Activated naive CD8-positive, alpha-beta T cell treated with anti-CD3 and anti-CD28 coated beads for 36 hours (primary cell): ENCODE results near the gene TPM1. TPM values are rescaled to one million over a fixed set of nuclear protein-coding genes. Genes with fewer than 3 reads are reported as not detected.

Source experiments
- DNase-seq: peaks from one replicate; pipeline ENCODE4 v3.0.0; 2021
- H3K27ac Mint-ChIP-seq: one replicate; pipeline ENCODE4 v1.8.0; 2022; ENCODE audit warnings: mild to moderate bottlenecking, moderate library complexity, mixed read lengths
- H3K27me3 Mint-ChIP-seq: one replicate; pipeline ENCODE4 v1.8.0; 2022; ENCODE audit warnings: mild to moderate bottlenecking, mixed read lengths
- H3K36me3 Mint-ChIP-seq: one replicate; pipeline ENCODE4 v1.8.0; 2021; ENCODE audit warnings: mild to moderate bottlenecking, mixed read lengths
- H3K4me1 Mint-ChIP-seq: one replicate; pipeline ENCODE4 v1.8.0; 2021; ENCODE audit warnings: mixed read lengths
- H3K4me3 Mint-ChIP-seq: one replicate; pipeline ENCODE4 v1.8.0; 2022; ENCODE audit warnings: mild to moderate bottlenecking, moderate library complexity, mixed read lengths
- H3K9me3 Mint-ChIP-seq: one replicate; pipeline ENCODE4 v1.8.0; 2022; ENCODE audit warnings: mixed read lengths
- total RNA-seq, 2 experiments: library from RNA; stranded (reverse); gene quantifications; one replicate each; pipeline ENCODE4 v1.2.3, GENCODE V29; 2021

Gene TPM1
- total RNA-seq, 2 experiments from 2014 or later: 5.1 to 5.4 TPM

DNA sequence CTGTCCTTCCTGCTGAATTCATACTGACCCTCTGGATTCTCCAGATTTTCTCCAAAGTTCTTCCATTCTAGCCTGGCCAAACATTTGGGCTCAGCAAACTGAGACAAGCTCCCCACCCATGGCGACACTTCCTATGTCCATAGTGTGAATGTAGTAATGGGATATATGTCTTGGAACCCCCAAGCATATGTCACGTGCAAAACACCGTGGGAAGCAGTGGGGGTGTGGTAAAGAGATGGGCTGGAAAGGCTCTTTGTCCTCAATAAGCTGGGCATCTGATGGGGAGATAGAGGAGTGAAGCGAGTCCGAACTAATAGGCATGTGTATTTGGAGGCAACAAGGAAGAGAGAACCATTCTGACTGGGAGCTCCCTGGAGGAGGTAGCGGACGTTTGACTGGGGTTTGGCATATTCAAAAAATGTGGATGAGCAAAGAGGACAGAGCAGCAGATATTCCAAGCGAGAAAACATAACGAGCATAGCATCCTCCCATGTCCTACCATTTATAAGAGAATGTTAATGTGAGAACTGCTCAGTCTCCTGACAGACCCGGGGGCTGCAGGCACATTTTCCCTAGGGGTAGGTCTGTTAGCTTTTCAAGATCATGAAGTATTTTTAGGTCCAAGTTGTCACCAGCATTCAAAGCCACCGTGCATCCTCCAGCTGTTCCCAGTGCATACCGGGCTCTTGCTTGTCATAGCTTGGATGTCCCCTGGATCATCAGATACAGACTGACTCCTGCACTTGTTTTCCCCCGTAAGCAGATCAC lies 25.6 kb downstream of the TPM1 start:
- Mint-ChIP-seq H3K27me3 (no peaks in the 10 kb centered on the region), H3K4me3 (no peak overlapping the region), H3K36me3 (no peaks in the 10 kb centered on the region)

DNA sequence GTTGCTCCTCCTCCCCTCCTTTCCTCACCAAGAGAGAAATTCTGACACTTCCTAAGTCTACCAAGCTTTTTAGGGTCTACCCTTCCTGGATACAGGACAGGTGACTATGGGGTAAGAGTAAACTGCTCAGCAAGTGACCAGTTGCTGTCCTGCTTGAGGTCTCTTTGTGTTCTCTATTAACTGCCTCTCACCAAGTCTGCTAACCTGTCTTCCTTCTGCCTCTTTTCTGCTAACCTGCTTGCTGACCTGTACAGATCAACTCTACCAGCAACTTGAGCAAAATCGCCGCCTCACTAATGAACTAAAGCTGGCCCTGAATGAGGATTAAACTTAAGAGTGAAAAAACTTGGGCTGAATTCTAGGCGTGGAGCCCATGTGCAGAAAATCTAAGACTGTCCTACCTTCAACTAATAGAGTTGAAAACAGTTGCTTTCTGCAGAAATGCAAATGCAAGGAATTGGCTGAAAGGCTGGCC lies 27.1 kb downstream of the TPM1 start:
- H3K9me3 Mint-ChIP-seq: no peaks in the 10 kb centered on the region
- no peaks in the 10 kb centered on the region for H3K27me3 Mint-ChIP-seq
- H3K4me3 Mint-ChIP-seq: no peak overlapping the region
- H3K27ac Mint-ChIP-seq: no peak overlapping the region
- DNase-seq: no peak
- no peaks in the 10 kb centered on the region for H3K36me3 Mint-ChIP-seq
- no peaks in the 10 kb centered on the region for H3K4me1 Mint-ChIP-seq

More for the DNA sequence above, 25.6 kb downstream of the TPM1 start:
- no peaks in the 10 kb centered on the region for H3K9me3 Mint-ChIP-seq
- H3K4me1 Mint-ChIP-seq: no peaks in the 10 kb centered on the region
- no peak overlapping the region for H3K27ac Mint-ChIP-seq
- no peak for DNase-seq

DNA sequence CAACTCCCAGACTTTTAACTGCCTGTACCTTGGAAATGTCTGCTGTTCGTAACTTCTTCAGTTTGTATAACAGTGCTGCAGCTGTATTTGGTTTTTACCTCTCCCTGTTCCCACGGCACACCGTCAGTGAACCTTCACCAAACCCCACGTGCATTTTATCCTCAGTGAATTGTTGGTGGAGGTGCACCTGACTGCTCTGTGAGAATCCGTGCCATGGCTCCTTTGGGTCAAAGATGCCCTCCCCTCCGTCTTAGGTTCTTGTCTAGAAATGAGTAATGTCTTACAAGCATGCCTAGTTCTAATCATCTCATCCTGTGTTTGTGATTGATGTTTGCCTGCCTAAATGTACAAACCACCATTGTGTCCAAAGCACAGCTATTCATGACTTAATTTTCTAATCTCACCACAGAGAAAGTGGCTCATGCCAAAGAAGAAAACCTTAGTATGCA lies 28.2 kb downstream of the TPM1 start:
- no peaks in the 10 kb centered on the region for H3K9me3 Mint-ChIP-seq
- no peaks in the 10 kb centered on the region for H3K36me3 Mint-ChIP-seq
- H3K4me3 Mint-ChIP-seq: no peak overlapping the region
- H3K4me1 Mint-ChIP-seq: peaks cover 6% of the 10 kb centered on the region
- H3K27ac Mint-ChIP-seq: no peak overlapping the region
- no peak for DNase-seq
- no peaks in the 10 kb centered on the region for H3K27me3 Mint-ChIP-seq

DNA sequence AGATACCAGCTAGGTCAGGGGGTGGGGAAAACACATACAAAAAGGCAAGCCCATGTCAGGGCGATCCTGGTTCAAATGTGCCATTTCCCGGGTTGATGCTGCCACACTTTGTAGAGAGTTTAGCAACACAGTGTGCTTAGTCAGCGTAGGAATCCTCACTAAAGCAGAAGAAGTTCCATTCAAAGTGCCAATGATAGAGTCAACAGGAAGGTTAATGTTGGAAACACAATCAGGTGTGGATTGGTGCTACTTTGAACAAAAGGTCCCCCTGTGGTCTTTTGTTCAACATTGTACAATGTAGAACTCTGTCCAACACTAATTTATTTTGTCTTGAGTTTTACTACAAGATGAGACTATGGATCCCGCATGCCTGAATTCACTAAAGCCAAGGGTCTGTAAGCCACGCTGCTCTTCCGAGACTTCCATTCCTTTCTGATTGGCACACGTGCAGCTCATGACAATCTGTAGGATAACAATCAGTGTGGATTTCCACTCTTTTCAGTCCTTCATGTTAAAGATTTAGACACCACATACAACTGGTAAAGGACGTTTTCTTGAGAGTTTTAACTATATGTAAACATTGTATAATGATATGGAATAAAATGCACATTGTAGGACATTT lies 28.9 kb downstream of the TPM1 start:
- Mint-ChIP-seq H3K27ac (no peak overlapping the region), H3K9me3 (no peaks in the 10 kb centered on the region)
- no peak for DNase-seq

DNA sequence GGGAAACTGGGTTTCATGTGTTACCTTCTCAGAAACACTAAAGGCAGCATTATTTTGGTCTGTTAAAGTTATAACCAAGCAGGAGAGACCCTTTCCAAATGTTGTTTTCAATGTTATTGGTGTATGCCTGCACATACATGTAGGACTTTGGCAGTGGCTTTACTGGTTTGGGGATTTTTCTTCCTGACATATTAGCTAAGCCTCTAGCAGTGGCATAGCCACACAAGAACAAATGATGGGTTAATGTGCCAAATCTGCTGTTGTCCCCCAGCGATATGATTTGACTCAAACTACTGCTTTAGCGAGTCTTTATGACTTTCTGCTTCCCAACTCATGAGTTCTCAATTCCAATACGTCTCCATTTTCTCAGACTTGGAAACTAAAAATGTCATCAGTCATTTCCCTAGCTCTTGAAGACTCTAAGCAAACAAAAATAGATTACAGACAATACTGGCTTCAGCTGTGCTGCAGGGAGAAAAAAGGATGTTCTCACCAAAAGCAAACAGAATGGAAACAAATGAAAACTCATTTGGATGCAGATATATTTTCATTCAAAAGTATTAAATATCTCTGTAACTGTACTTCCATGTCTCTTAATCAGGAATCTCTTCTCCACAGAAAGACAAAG lies 29.6 kb downstream of the TPM1 start:
- Mint-ChIP-seq H3K9me3 (no peaks in the 10 kb centered on the region), H3K4me1 (peaks cover 6% of the 10 kb centered on the region), H3K36me3 (no peaks in the 10 kb centered on the region), H3K4me3 (no peak overlapping the region), H3K27ac (no peak overlapping the region), H3K27me3 (no peaks in the 10 kb centered on the region)
- DNase-seq: no peak

More for the DNA sequence above, 28.9 kb downstream of the TPM1 start:
- H3K27me3 Mint-ChIP-seq: no peaks in the 10 kb centered on the region
- peaks cover 6% of the 10 kb centered on the region for H3K4me1 Mint-ChIP-seq
- H3K4me3 Mint-ChIP-seq: no peak overlapping the region
- H3K36me3 Mint-ChIP-seq: no peaks in the 10 kb centered on the region

DNA sequence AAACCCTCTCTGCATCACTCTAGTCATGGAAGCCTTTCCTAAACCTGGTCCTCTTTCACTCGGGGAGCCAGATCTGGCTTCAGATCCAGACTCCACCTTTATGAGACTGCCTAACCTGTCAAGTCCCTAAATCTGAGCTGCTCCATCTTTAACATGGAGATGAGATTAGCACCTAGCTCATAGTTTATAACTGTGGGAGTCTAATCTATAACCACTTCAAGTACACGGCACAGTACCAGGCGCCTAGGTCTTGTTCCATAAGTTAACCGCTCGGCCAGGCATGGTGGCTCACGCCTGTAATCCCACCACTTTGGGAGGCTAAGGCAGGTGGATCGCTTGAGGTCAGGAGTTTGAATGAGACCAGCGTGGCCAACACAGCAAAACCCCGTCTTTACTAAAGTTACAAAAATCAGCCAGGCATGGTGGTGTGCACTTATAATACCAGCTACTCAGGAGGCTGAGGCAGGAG lies 30.3 kb downstream of the TPM1 start:
- peaks cover 6% of the 10 kb centered on the region for H3K4me1 Mint-ChIP-seq
- no peak for DNase-seq
- no peak overlapping the region for H3K4me3 Mint-ChIP-seq
- H3K27me3 Mint-ChIP-seq: no peaks in the 10 kb centered on the region
- H3K36me3 Mint-ChIP-seq: no peaks in the 10 kb centered on the region
- H3K9me3 Mint-ChIP-seq: no peaks in the 10 kb centered on the region
- no peak overlapping the region for H3K27ac Mint-ChIP-seq

DNA sequence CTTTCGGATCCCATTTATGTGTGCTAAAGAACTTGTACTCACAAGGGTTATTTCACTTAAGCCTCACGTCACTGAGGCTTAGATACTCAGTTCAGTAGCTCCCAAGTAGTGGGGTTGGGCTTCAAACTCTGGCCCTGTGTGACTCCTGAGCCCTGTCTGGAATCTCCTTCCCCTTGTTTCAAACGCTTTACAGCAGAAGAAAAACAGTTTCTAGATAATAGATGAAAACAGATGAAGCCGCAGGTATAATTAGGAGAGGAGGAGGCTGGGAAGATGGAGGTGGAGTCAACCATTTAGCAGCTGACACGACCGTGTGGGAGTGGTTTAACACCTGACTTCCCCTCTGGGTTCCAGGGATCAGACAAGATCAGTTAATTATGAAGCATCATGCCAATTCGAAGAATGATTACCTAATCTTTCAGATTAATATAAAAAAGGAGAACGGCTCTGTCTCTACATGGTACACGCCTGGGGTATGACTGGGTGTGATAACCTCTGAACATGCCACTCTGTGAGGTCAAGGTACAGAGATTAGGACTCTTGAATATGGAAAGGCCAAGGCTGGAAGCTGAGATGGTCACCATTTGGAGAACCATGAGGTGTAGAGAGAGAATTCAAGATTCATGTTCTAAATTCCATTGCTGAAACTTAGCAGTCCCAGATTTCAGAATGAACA lies 31.1 kb downstream of the TPM1 start:
- no peak for DNase-seq
- H3K27me3 Mint-ChIP-seq: no peaks in the 10 kb centered on the region
- peaks cover 6% of the 10 kb centered on the region for H3K4me1 Mint-ChIP-seq
- H3K36me3 Mint-ChIP-seq: no peaks in the 10 kb centered on the region
- H3K4me3 Mint-ChIP-seq: no peak overlapping the region
- H3K9me3 Mint-ChIP-seq: no peaks in the 10 kb centered on the region
- H3K27ac Mint-ChIP-seq: no peak overlapping the region

DNA sequence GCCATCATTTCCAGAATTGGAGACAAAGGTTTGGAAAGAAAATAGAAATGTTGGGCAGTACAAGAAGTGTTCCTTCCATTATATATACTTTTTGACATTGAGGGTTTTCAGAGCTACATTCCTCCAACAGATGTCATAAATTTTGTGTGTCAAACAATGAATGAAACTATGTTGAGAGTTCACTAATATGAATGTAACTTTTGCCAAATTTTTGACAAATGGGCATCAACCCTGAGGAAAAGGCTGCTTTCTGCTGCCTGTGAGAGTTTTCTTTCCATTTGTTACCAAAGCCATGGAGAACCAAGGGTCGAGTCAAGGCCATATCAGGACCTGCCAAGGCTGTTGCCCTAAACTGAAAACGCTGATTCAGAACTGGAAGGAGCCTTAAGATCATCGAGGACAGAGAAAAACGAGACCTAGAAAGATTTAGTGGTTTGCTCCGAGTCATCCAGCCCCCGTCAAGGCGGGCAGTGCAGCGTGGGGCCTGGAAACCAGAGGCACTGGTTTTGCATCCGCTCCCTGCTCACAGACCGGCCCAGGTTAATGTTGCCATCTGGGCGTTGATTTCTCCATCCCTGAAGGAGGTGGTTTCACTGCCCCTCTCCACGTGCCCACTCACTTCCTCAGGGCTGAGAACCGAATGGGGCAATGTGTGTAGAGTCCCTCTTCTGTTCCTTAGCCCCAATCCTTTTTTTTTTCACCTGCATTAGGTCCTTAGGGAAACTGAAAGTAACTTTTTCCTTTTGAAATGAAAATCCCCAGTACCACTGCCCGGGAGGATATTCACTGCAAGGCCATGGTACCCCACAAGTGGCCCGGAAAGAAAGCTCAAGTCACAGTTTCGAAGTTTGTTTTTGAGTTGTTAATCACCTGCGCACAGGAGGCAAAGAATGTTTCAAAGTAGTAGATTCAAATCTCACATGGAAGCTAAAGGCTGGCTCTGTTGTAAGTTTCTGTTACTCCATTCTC lies 32.8 kb downstream of the TPM1 start:
- no peaks in the 10 kb centered on the region for H3K36me3 Mint-ChIP-seq
- peaks cover 6% of the 10 kb centered on the region for H3K4me1 Mint-ChIP-seq
- no peak overlapping the region for H3K4me3 Mint-ChIP-seq
- DNase-seq: no peak
- H3K27ac Mint-ChIP-seq: no peak overlapping the region
- H3K27me3 Mint-ChIP-seq: no peaks in the 10 kb centered on the region
- H3K9me3 Mint-ChIP-seq: no peaks in the 10 kb centered on the region

DNA sequence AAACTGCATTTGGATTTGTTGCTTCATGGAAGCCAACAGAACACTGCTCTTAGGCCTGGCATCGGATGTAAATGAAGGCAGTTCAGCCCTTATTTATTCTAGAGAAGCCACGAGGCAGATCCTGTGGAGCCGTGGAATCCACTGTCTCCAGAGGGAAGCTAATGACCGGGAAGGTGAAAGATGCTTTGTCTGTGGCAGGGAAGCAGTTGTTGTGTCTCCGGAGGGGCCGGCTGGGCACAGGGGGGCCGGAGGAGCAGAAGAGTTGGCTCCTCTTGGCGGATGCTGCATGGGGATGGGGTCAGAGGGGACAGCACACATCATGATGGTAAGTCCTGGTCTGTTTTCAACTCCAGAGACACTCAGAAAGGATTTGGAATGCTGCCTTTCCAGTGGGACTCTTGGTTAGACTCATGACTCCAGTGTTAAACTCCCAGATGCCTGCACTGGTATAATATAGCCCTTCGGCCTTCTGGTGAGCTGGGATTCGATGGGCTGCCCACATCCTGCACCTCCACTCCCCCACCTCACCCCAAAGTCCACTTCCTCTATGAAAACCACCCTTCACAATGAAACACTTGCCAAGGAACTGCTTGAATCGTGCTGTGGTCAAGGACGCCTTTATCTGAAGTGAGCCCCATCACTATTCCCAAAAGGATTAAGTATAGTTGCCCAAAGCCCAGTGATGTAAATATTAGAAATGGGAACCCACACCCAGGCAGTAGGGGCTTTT lies 33.6 kb downstream of the TPM1 start:
- H3K27ac Mint-ChIP-seq: no peak overlapping the region
- peaks cover 6% of the 10 kb centered on the region for H3K4me1 Mint-ChIP-seq
- H3K4me3 Mint-ChIP-seq: no peak overlapping the region
- no peaks in the 10 kb centered on the region for H3K36me3 Mint-ChIP-seq
- no peak for DNase-seq
- no peaks in the 10 kb centered on the region for H3K27me3 Mint-ChIP-seq
- H3K9me3 Mint-ChIP-seq: no peaks in the 10 kb centered on the region

DNA sequence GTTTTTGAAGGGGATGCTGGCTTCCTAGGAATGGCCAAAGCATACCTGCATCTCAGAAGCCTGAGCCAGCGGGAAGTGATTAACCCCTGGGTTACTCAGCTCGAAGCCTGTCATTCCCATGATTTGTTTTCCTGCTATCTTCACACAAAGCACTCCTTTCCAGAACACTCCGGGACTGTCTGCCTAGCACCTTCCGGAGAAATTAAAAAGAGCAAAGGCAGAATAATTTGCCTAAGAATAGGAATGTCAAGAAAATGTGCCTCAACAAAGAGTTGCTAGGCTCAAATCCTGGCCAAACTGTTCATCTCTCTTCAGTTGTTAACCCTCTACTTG lies 34.1 kb downstream of the TPM1 start:
- no peak overlapping the region for H3K4me3 Mint-ChIP-seq
- H3K36me3 Mint-ChIP-seq: no peaks in the 10 kb centered on the region
- no peaks in the 10 kb centered on the region for H3K9me3 Mint-ChIP-seq
- peaks cover 3% of the 10 kb centered on the region for H3K27me3 Mint-ChIP-seq
- peaks cover 6% of the 10 kb centered on the region for H3K4me1 Mint-ChIP-seq
- H3K27ac Mint-ChIP-seq: no peak overlapping the region
- no peak for DNase-seq

DNA sequence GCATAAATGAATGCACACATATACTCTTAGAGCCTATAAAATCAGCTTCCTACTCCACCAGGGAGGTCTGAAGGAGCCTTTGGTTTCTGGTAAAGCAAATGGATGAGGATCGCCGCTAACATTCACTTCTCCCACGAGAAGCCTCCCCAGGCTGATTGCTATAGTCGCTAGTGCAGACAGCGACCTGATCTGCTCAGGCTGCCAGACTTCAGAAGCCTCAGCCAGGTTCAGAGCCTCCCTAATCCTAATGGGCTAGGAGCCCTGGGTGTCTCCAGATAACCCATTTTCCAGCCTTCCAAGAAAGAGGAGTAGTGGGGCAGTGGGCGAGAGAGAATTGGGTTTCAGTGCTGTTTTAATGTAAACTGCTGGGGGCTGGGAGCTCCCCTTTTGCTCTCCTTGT lies 35.4 kb downstream of the TPM1 start:
- Mint-ChIP-seq H3K36me3 (no peaks in the 10 kb centered on the region), H3K27ac (no peak overlapping the region)

DNA sequence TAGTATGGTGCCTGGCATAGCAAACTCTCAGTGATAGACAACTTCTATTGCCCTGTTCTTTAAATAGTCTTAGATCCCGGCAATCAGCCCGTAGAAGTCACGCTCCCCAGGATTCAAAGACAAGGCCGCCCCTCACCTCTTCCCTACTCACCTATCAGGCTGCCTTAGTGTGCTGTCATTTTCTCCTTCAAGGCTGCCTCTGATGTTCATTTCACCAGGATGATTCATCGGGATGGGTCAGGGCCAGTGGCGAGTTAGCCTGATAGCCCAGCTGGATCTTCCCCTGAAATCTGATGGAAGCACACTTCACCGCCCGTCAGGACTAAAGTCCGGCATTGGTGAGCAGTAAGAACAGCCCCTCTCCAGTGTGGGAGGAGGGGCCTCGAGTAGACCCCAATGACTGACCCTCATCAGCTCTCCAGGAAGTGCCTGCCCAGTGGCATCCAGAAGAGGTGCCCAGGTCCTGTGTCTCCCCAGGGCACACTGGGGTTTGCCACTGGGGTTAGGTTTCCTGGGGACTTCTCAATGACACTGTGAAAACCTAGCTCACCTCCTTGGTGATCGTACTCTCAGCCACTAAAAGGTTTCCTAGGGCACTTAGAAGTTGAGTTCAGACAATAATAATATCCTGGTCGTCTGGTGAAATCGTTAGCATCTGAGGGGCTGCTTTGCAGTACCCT lies 37.5 kb downstream of the TPM1 start:
- no peak overlapping the region for H3K27ac Mint-ChIP-seq
- H3K27me3 Mint-ChIP-seq: peaks cover 4% of the 10 kb centered on the region
- DNase-seq: no peak
- H3K9me3 Mint-ChIP-seq: no peaks in the 10 kb centered on the region
- no peaks in the 10 kb centered on the region for H3K36me3 Mint-ChIP-seq
- H3K4me3 Mint-ChIP-seq: no peak overlapping the region
- H3K4me1 Mint-ChIP-seq: peaks cover 6% of the 10 kb centered on the region

More for the DNA sequence above, 35.4 kb downstream of the TPM1 start:
- Mint-ChIP-seq H3K4me3 (no peak overlapping the region), H3K4me1 (peaks cover 6% of the 10 kb centered on the region), H3K27me3 (peaks cover 4% of the 10 kb centered on the region), H3K9me3 (no peaks in the 10 kb centered on the region)
- no peak for DNase-seq

DNA sequence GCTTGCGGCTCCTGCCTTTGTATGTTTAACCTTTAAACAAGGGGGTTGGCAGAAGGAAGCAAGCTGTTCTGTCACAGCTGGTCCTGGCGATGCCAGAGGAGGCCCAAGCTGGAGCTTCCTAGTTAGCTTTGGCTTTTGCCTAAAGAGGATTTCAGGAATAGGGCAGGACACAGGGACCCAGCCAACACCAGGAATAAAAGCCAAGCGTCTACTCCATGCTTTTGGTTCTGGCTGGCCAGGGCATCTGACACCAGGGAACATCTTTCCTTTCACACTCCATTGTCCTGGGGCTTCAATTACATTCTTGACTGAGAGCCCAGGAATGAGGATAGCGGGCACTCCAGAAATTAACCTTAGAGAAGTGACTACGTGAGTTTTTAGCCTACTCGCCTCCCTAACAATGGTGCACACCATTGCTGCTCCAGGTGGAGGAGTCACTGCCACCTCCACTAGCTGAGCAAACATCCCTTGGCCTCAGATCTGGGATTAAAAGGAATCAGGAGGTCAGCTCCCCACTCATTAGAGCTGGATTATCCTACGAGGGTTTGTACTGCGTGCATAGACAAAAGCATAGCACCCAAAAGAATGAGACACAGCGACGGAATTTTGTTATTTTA lies 38.2 kb downstream of the TPM1 start:
- no peaks in the 10 kb centered on the region for H3K36me3 Mint-ChIP-seq
- H3K4me1 Mint-ChIP-seq: no peaks in the 10 kb centered on the region
- H3K27ac Mint-ChIP-seq: no peak overlapping the region
- H3K27me3 Mint-ChIP-seq: peaks cover 4% of the 10 kb centered on the region
- DNase-seq: no peak
- no peak overlapping the region for H3K4me3 Mint-ChIP-seq
- H3K9me3 Mint-ChIP-seq: no peaks in the 10 kb centered on the region
